A549 (cell line): ENCODE results near the gene NRDE2. TPM values are rescaled to one million over a fixed set of nuclear protein-coding genes. Genes with fewer than 3 reads are reported as not detected.
"Not testable (repeated sequence)": the region's sequence is repeated elsewhere in the genome, so short reads cannot be mapped to it uniquely, and the experiment has no call there.

Experiments used
- ATAC-seq, 2 experiments: fragments of 200-7000 bp in 1 of 2; fragments of >200 bp in 1 of 2; cut with Nextera tagmentation in 1 of 2; cut with Tn5 transposase in 1 of 2; 3 replicates each; pipeline versions ENCODE4 v1.8.0 to v1.9.1; 2018 to 2020; ENCODE audit warnings: mild to moderate bottlenecking in 1 of 2, moderate library complexity in 1 of 2
- CTCF ChIA-PET: fragments of 300-600 bp; sonication (Branson Sonifier 250); formaldehyde crosslinking; extraction: SDS; loops from one replicate; lab custom pipeline; 2021; ENCODE audit warnings: antibody characterized with exemption, inconsistent platforms; lab: Yijun Ruan, JAX
- POLR2A ChIA-PET: fragments of 350-600 bp; formaldehyde crosslinking; extraction: SDS; loops from one replicate; lab custom pipeline; 2021; ENCODE audit warnings: antibody characterized with exemption, inconsistent platforms; lab: Yijun Ruan, JAX
- DNase-seq, 2 experiments: peaks; one replicate each; pipeline versions ENCODE4 v3.0.0 to v3.0.0-alpha.2; 2011 to 2016; ENCODE audit warnings: low read depth in 1 of 2, low spot score in 1 of 2
- FAIRE-seq: peaks from 2 replicates; lab custom pipeline; 2011; peaks lifted over from hg19 to GRCh38; lab: Jason Lieb, UNC
- H3K27ac ChIP-seq, 2 experiments: fragments of >200 bp; sonication (Bioruptor Twin); formaldehyde crosslinking; 3 replicates each; pipeline ENCODE4 v1.5.1; 2016 to 2017
- H3K4me1 ChIP-seq: fragments of >200 bp; sonication (Bioruptor Twin); formaldehyde crosslinking; 3 replicates; pipeline ENCODE4 v1.6.1; 2016
- H3K4me2 ChIP-seq: fragments of >200 bp; sonication (Bioruptor Twin); formaldehyde crosslinking; 3 replicates; pipeline ENCODE4 v1.6.1; 2016
- H3K4me3 ChIP-seq: fragments of >200 bp; sonication (Bioruptor Twin); formaldehyde crosslinking; 3 replicates; pipeline ENCODE4 v1.5.1; 2016
- H3K9me3 ChIP-seq: fragments of >200 bp; sonication (Bioruptor Twin); formaldehyde crosslinking; 3 replicates; pipeline ENCODE4 v1.6.1; 2016
- BHLHE40 ChIP-seq: IDR thresholded peaks from 2 replicates; pipeline ENCODE4 v1.6.1; 2012; ENCODE audit warnings: low read depth, low read length, inconsistent platforms
- CEBPB ChIP-seq, 2 experiments: fragments of >200 bp in 1 of 2; sonication (Bioruptor Twin) in 1 of 2; formaldehyde crosslinking in 1 of 2; IDR thresholded peaks; 2 replicates each; pipeline ENCODE4 v1.6.1; 2012 to 2016
- CHD4 ChIP-seq: fragments of 200-600 bp; sonication (generic); IDR thresholded peaks from 2 replicates; pipeline ENCODE4 v1.6.1; 2016; ENCODE audit warnings: antibody characterized with exemption, mild to moderate bottlenecking, borderline replicate concordance
- CTCF ChIP-seq: fragments of >200 bp; sonication (Bioruptor Twin); formaldehyde crosslinking; IDR thresholded peaks from 3 replicates; pipeline ENCODE4 v1.5.1; 2016
- E2F6 ChIP-seq: IDR thresholded peaks from 2 replicates; pipeline ENCODE4 v1.6.1; 2012; ENCODE audit warnings: low read depth, borderline replicate concordance
- EP300 ChIP-seq, 2 experiments: fragments of >200 bp; sonication (Bioruptor Twin); formaldehyde crosslinking; IDR thresholded peaks; 2 replicates in 1 of 2; 3 replicates in 1 of 2; pipeline ENCODE4 v1.6.1; 2016 to 2017
- HDAC2 ChIP-seq: fragments of 200-600 bp; sonication (generic); IDR thresholded peaks from 2 replicates; pipeline ENCODE4 v1.6.1; 2016
- HEYL ChIP-seq: fragments of 250-450 bp; sonication (Bioruptor Pico); IDR thresholded peaks from 2 replicates; pipeline ENCODE4 v1.8.0; 2021; ENCODE audit warnings: mild to moderate bottlenecking, moderate library complexity
- JUN ChIP-seq, 2 experiments: fragments of >200 bp; sonication (Bioruptor Twin); formaldehyde crosslinking; IDR thresholded peaks; 2 replicates in 1 of 2; 3 replicates in 1 of 2; pipeline ENCODE4 v1.6.1; 2016 to 2017
- KDM5A ChIP-seq: fragments of 200-600 bp; sonication (generic); IDR thresholded peaks from 2 replicates; pipeline ENCODE4 v1.6.1; 2016; ENCODE audit warnings: antibody characterized with exemption, mild to moderate bottlenecking
- MAX ChIP-seq: IDR thresholded peaks from 2 replicates; pipeline ENCODE4 v1.6.1; 2012
- NPAS2 ChIP-seq: fragments of 250-450 bp; sonication (Bioruptor Pico); IDR thresholded peaks from 2 replicates; pipeline ENCODE4 v1.8.0; 2022; ENCODE audit warnings: mild to moderate bottlenecking, moderate library complexity, borderline replicate concordance
- NR3C1 ChIP-seq: fragments of >200 bp; sonication (Bioruptor Twin); formaldehyde crosslinking; IDR thresholded peaks from 3 replicates; pipeline ENCODE4 v1.6.1; 2017
- REST ChIP-seq: fragments of 200-600 bp; sonication (generic); IDR thresholded peaks from 2 replicates; pipeline ENCODE4 v1.6.1; 2016; ENCODE audit warnings: antibody characterized with exemption, mild to moderate bottlenecking, moderate library complexity
- RFX5 ChIP-seq: fragments of 450-650 bp; IDR thresholded peaks from 2 replicates; pipeline ENCODE4 v1.7.1; 2014; ENCODE audit warnings: antibody characterized with exemption, mild to moderate bottlenecking, moderate library complexity
- ZNF302 ChIP-seq: fragments of 250-450 bp; sonication (Bioruptor Pico); IDR thresholded peaks from 2 replicates; pipeline ENCODE4 v1.9.0; 2021; ENCODE audit warnings: inconsistent platforms, mild to moderate bottlenecking, moderate library complexity
- ZSCAN20 ChIP-seq: fragments of 250-450 bp; sonication (Bioruptor Pico); IDR thresholded peaks from 2 replicates; pipeline ENCODE4 v1.8.0; 2022; ENCODE audit warnings: mild to moderate bottlenecking, moderate library complexity
- WGBS: methylation state at CpG from one replicate; pipeline ENCODE4 v1.1.6; 2017; ENCODE audit errors: missing lambda C conversion rate; 5-methylcytosine and 5-hydroxymethylcytosine counted together
- polyA plus RNA-seq, 4 experiments: library from polyadenylated mRNA; depleted of rRNA in 3 of 4; stranded (reverse); fragments of >200 nt; fragmentation: RNase III in 1 of 4; extraction: RNeasy Plus Mini Kit Qiagen cat#74134 plus additional on column Dnase treatment in 1 of 4; gene quantifications; 2 replicates in 3 of 4; 3 replicates in 1 of 4; pipeline ENCODE4 v1.2.3, GENCODE V29; 2011 to 2017
- TF ChIP-seq, protein P1 (sequence below): fragments of >200 bp; sonication (Bioruptor Twin); formaldehyde crosslinking; IDR thresholded peaks from 2 replicates; pipeline ENCODE4 v1.6.1; 2016

The NRDE2 gene
- polyA plus RNA-seq, 2 of the 4 experiments (the other 2 are of a cell fraction): 11.6 to 12.7 TPM

DNA sequence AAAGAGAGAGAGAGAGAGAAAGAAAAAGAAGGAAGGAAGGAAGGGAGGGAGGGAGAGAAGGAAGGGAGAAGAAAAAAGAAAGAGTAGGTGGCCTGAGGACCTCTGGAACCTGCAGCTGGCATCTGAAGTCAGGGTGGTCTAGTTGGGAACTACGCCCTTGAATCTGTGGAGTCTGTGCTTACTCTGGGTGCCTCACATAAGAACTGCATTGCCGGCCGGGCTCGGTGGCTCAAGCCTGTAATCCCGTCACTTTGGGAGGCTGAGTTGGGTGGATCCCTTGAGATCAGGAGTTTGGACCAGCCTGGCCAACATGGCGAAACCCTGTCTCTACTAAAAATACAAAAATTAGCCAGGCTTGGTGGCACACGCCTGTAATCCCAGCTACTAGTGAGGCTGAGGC, 10.0 kb upstream of the NRDE2 start:
- ChIA-PET POLR2A (no interaction called here), CTCF (interaction anchor here (0.8 to 1.5 kb wide), 2 partner anchors 8 to 58 kb away, joined by 3 to 4 read pairs; no protein-coding TSS in a partner anchor)
- ATAC-seq: peak in 1 of 2 experiments; percentile 60; a peak in 3 of 6 replicates
- H3K4me1 ChIP-seq: no peaks in the 10 kb centered on the region
- TF ChIP-seq RFX5: no peak
- TF ChIP-seq CHD4: no peak
- no peak for TF ChIP-seq CTCF
- no peak for TF ChIP-seq BHLHE40
- no peak for TF ChIP-seq E2F6
- no peak for TF ChIP-seq REST
- TF ChIP-seq EP300 (IDR thresholded peaks at IDR 0.05): no peak
- no peak for TF ChIP-seq HDAC2
- TF ChIP-seq NPAS2 (CRISPR knock-in tag): no peak
- no peak for TF ChIP-seq MAX
- no peak for TF ChIP-seq ZSCAN20
- TF ChIP-seq JUN (IDR thresholded peaks at IDR 0.05): no peak
- no peak overlapping the region for H3K27ac ChIP-seq
- DNase-seq: no peak
- H3K9me3 ChIP-seq: no peaks in the 10 kb centered on the region
- 50% methylated on average over 7 of the region's 7 CpGs for WGBS
- H3K4me3 ChIP-seq: no peak overlapping the region
- FAIRE-seq: no peak
- no peak overlapping the region for H3K4me2 ChIP-seq

GRCh38 chr14:90341232-90341631, 9.5 kb upstream of the NRDE2 start:
- POLR2A ChIA-PET: interaction anchor here (0.7 kb wide), 1 partner anchor 1471 kb away, joined by 3 read pairs; no protein-coding TSS in a partner anchor
- H3K4me2 ChIP-seq, H3K4me1 ChIP-seq, H3K27ac ChIP-seq, ATAC-seq, H3K4me3 ChIP-seq, FAIRE-seq, H3K9me3 ChIP-seq, DNase-seq: not testable (repeated sequence)
- CTCF ChIA-PET: interaction anchor here (0.6 to 1.5 kb wide), 4 partner anchors 9 to 105 kb away, joined by 3 to 4 read pairs (median 3); no protein-coding TSS in a partner anchor
- 41% methylated on average over 5 of the region's 5 CpGs for WGBS

GRCh38 chr14:90336985-90337384, 5.2 kb upstream of the NRDE2 start:
- ChIA-PET CTCF (no interaction called here), POLR2A (interaction anchor here (1.2 kb wide), 1 partner anchor 45 kb away, joined by 3 read pairs; no protein-coding TSS in a partner anchor)
- H3K4me2 ChIP-seq: no peak overlapping the region
- no peaks in the 10 kb centered on the region for H3K9me3 ChIP-seq
- TF ChIP-seq NR3C1 (no peak), ZNF302 (CRISPR knock-in tag) (no peak), HEYL (CRISPR knock-in tag) (no peak), CEBPB (IDR thresholded peaks at IDR 0.05) (no peak), JUN (IDR thresholded peaks at IDR 0.05) (no peak), REST (no peak), EP300 (IDR thresholded peaks at IDR 0.05) (no peak), KDM5A (no peak)
- TF ChIP-seq, protein P1, sequence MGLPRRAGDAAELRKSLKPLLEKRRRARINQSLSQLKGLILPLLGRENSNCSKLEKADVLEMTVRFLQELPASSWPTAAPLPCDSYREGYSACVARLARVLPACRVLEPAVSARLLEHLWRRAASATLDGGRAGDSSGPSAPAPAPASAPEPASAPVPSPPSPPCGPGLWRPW: no peak
- 11% methylated on average over 2 of the region's 2 CpGs for WGBS
- DNase-seq (no peak), ATAC-seq (no peak), FAIRE-seq (no peak)
- H3K4me1 ChIP-seq: no peaks in the 10 kb centered on the region
- H3K27ac ChIP-seq: no peak overlapping the region
- no peak overlapping the region for H3K4me3 ChIP-seq
